Lung (tissue), 12 donors: ENCODE measurements around the gene ZNF665. TPM values are rescaled to one million over a fixed set of nuclear protein-coding genes. Genes with fewer than 3 reads are reported as not detected.
A peak's percentile ranks its signal among the peaks of the same experiment; 100 is the strongest.
"Not testable (repeated sequence)": the region's sequence is repeated elsewhere in the genome, so short reads cannot be mapped to it uniquely, and the experiment has no call there.

Experiments used
- ATAC-seq: fragments of 200-7000 bp; cut with Tn5 transposase; one replicate; pipeline ENCODE4 v1.9.1; 2020; ENCODE audit warnings: moderate number of reproducible peaks; ENCODE audit not compliant: insufficient read depth, low FRiP score
- DNase-seq, 3 donors: peaks; one replicate each; pipeline ENCODE4 v3.0.0-alpha.2; 2013 to 2017
- H3K27ac ChIP-seq, 2 donors: one replicate each; pipeline ENCODE4 v1.5.1; 2013; ENCODE audit warnings: mild to moderate bottlenecking in 2 of 2, moderate library complexity in 2 of 2, control low read depth in 1 of 2, inconsistent platforms in 1 of 2, low read depth in 1 of 2, low read length in 1 of 2
- H3K27me3 ChIP-seq, 3 donors: one replicate each; pipeline ENCODE4 v1.5.1; 2013; ENCODE audit warnings: low read length in 2 of 3; ENCODE audit not compliant: control insufficient read depth in 3 of 3, insufficient read depth in 3 of 3
- H3K36me3 ChIP-seq, 4 donors: one replicate each; pipeline ENCODE4 v1.5.1; 2013; ENCODE audit warnings: low read length in 4 of 4, mild to moderate bottlenecking in 1 of 4, moderate library complexity in 1 of 4; ENCODE audit not compliant: control insufficient read depth in 4 of 4, insufficient read depth in 4 of 4
- H3K4me1 ChIP-seq, 5 donors: one replicate each; pipeline ENCODE4 v1.5.1; 2013; ENCODE audit warnings: low read length in 5 of 5, mild to moderate bottlenecking in 2 of 5, moderate library complexity in 1 of 5; ENCODE audit not compliant: control insufficient read depth in 5 of 5, insufficient read depth in 5 of 5
- H3K4me3 ChIP-seq: one replicate; pipeline ENCODE4 v1.5.1; 2013; ENCODE audit warnings: mild to moderate bottlenecking, control low read depth, moderate library complexity
- H3K9ac ChIP-seq, 2 donors: one replicate each; pipeline ENCODE4 v1.5.1; 2013; ENCODE audit warnings: low read length in 2 of 2, control low read depth in 1 of 2; ENCODE audit not compliant: insufficient read depth in 1 of 2
- H3K9me3 ChIP-seq, 4 donors: one replicate each; pipeline ENCODE4 v1.5.1; 2013; ENCODE audit warnings: low read length in 3 of 4, mild to moderate bottlenecking in 1 of 4, moderate library complexity in 1 of 4; ENCODE audit not compliant: control insufficient read depth in 4 of 4, insufficient read depth in 3 of 4
- CTCF ChIP-seq: IDR thresholded peaks from 2 replicates; pipeline ENCODE4 v1.5.1; 2012; ENCODE audit warnings: mild to moderate bottlenecking; ENCODE audit errors: control extremely low read depth, extremely low read depth
- WGBS, 2 donors: extraction: QIAGEN DNeasy Blood & Tissue Kit; methylation state at CpG; one replicate each; pipeline ENCODE4 v1.1.7; 2013; 5-methylcytosine and 5-hydroxymethylcytosine counted together
- polyA plus RNA-seq, 2 donors: library from polyadenylated mRNA; stranded (reverse); fragments of 200-250 nt; gene quantifications; one replicate each; pipeline ENCODE4 v1.2.1, GENCODE V29; 2013
- total RNA-seq, 2 donors: library from RNA; depleted of rRNA in 1 of 2; stranded (reverse); fragments of >200 nt in 1 of 2; gene quantifications; one replicate each; pipeline ENCODE4 v1.2.1, GENCODE V29; 2014 to 2021
- donor health status: control.
- donor health status: control.
- donor health status: Bipolar disorder and iron deficiency.
- donor health status: healthy.
- donor health status: DM: yes; HTN: yes; CAD: no.

ZNF665 gene
- total and polyA plus RNA-seq, 4 donors = 2.0 to 6.7 (median 2.7) TPM

GRCh38 chr19:53130506-53130905, 62.7 kb downstream of the ZNF665 start:
- H3K4me1 ChIP-seq = peaks cover 0 to 16% (median 6%) of the 10 kb centered on the region in 5 donors
- ATAC-seq (no peak), DNase-seq (peak in 2 of 3 donors; percentile 15 to 22)
- no peaks in the 10 kb centered on the region for H3K27me3 ChIP-seq
- H3K9ac ChIP-seq = no peak overlapping the region
- H3K4me3 ChIP-seq = no peak overlapping the region
- H3K9me3 ChIP-seq = peaks cover 0 to 18% (median 0%) of the 10 kb centered on the region in 4 donors
- H3K36me3 ChIP-seq = no peaks in the 10 kb centered on the region
- 69 to 81% methylated on average over 7 of the region's 7 CpGs for WGBS, 2 donors
- TF ChIP-seq CTCF = no peak
- no peak overlapping the region for H3K27ac ChIP-seq

- ATAC-seq, H3K36me3 ChIP-seq, H3K4me1 ChIP-seq, H3K4me3 ChIP-seq, H3K9ac ChIP-seq, H3K27me3 ChIP-seq, DNase-seq, H3K27ac ChIP-seq: not testable (repeated sequence)
- whole genome bisulfite sequencing, 2 donors = 83 to 86% methylated on average over 8 of the region's 15 CpGs
- H3K9me3 ChIP-seq = peaks cover 0 to 20% (median 0%) of the 10 kb centered on the region in 4 donors
These were observed 66.2 kb downstream of the ZNF665 start for GRCh38 chr19:53126733-53127526.

- no peak for DNase-seq
- H3K36me3 ChIP-seq = peaks cover 0 to 4% (median 1%) of the 10 kb centered on the region in 4 donors
- TF ChIP-seq CTCF = no peak
- no peaks in the 10 kb centered on the region for H3K27me3 ChIP-seq
- no peak overlapping the region for H3K27ac ChIP-seq
- no peak overlapping the region for H3K9ac ChIP-seq
- no peak overlapping the region for H3K4me3 ChIP-seq
- no peak for ATAC-seq
- 81 to 83% methylated on average over 7 of the region's 7 CpGs for WGBS, 2 donors
- peaks cover 0 to 12% (median 0%) of the 10 kb centered on the region in 4 donors for H3K9me3 ChIP-seq
- H3K4me1 ChIP-seq = no peaks in the 10 kb centered on the region
These were observed 69.8 kb downstream of the ZNF665 start for GRCh38 chr19:53123400-53123799.

Other genes starting within 250 kb of the ZNF665 start
- gene ZNF816, start 230.5 kb downstream of the ZNF665 start, total RNA-seq = 10 to 100 TPM; 10.2 to 20.9 TPM
- gene ZNF816, start 230.5 kb downstream of the ZNF665 start, polyA plus RNA-seq = 1 to 10 TPM; 2.9 to 3.7 TPM
- not detected for gene ERVV-1, start 179.4 kb downstream of the ZNF665 start, total RNA-seq
- gene ERVV-1, start 179.4 kb downstream of the ZNF665 start, polyA plus RNA-seq = not detected
- not detected for gene ERVV-2, start 148.6 kb downstream of the ZNF665 start, total RNA-seq
- gene ERVV-2, start 148.6 kb downstream of the ZNF665 start, polyA plus RNA-seq = not detected
- 10 to 100 TPM; 26.8 to 86.9 TPM for gene ZNF160, start 89.9 kb downstream of the ZNF665 start, total RNA-seq
- gene ZNF160, start 89.9 kb downstream of the ZNF665 start, polyA plus RNA-seq = 10 to 100 TPM; 16.7 to 17.9 TPM
- 10 to 100 TPM in 1 of 2 donors, 1 to 10 TPM in 1; 4.5 to 16.6 TPM for gene ZNF415, start 60.4 kb downstream of the ZNF665 start, total RNA-seq
- 1 to 10 TPM; 3.1 to 3.3 TPM for gene ZNF415, start 60.4 kb downstream of the ZNF665 start, polyA plus RNA-seq
- 10 to 100 TPM; 11.5 to 17.9 TPM for gene ZNF347, start 34.3 kb downstream of the ZNF665 start, total RNA-seq
- gene ZNF347, start 34.3 kb downstream of the ZNF665 start, polyA plus RNA-seq = 1 to 10 TPM; 2.9 to 3.0 TPM
- gene ZNF677, start 61.5 kb upstream of the ZNF665 start, total RNA-seq = 10 to 100 TPM; 12.6 to 44.7 TPM
- 1 to 10 TPM; 6.7 to 7.8 TPM for gene ZNF677, start 61.5 kb upstream of the ZNF665 start, polyA plus RNA-seq
- gene VN1R2, start 64.9 kb upstream of the ZNF665 start, total RNA-seq = not detected
- not detected for gene VN1R2, start 64.9 kb upstream of the ZNF665 start, polyA plus RNA-seq
- not detected for gene VN1R4, start 74.4 kb upstream of the ZNF665 start, total RNA-seq
- not detected for gene VN1R4, start 74.4 kb upstream of the ZNF665 start, polyA plus RNA-seq
- gene ZNF845, start 140.4 kb upstream of the ZNF665 start, total RNA-seq = 1 to 10 TPM; 5.8 to 8.8 TPM
- gene ZNF845, start 140.4 kb upstream of the ZNF665 start, polyA plus RNA-seq = 1 to 10 TPM; 2.4 to 3.2 TPM
- gene ZNF525, start 172.3 kb upstream of the ZNF665 start, total RNA-seq = 10 to 100 TPM in 1 of 2 donors, 1 to 10 TPM in 1; 7.1 to 19.7 TPM
- gene ZNF525, start 172.3 kb upstream of the ZNF665 start, polyA plus RNA-seq = 1 to 10 TPM; 3.2 to 4.1 TPM
- 10 to 100 TPM in 1 of 2 donors, 1 to 10 TPM in 1; 8.6 to 11.3 TPM for gene ZNF765, start 201.8 kb upstream of the ZNF665 start, total RNA-seq
- 1 to 10 TPM; 3.6 to 4.2 TPM for gene ZNF765, start 201.8 kb upstream of the ZNF665 start, polyA plus RNA-seq
- gene ZNF761, start 238.6 kb upstream of the ZNF665 start, total RNA-seq = 10 to 100 TPM in 1 of 2 donors, 1 to 10 TPM in 1; 7.9 to 11.4 TPM
- gene ZNF761, start 238.6 kb upstream of the ZNF665 start, polyA plus RNA-seq = 1 to 10 TPM; 6.4 TPM